HepG2 (cell line): ENCODE data around the gene LRP5. TPM values are rescaled to one million over a fixed set of nuclear protein-coding genes. Genes with fewer than 3 reads are reported as not detected.

Source experiments
- BORCS8-MEF2B ChIP-seq: sonication (generic); formaldehyde crosslinking; IDR thresholded peaks from 2 replicates; pipeline ENCODE4 v1.8.0; 2022; ENCODE audit warnings: mild to moderate bottlenecking, missing genetic modification reagents
- FOXC1 ChIP-seq: sonication (generic); formaldehyde crosslinking; IDR thresholded peaks from 2 replicates; pipeline ENCODE4 v1.8.0; 2022; ENCODE audit warnings: mild to moderate bottlenecking, missing genetic modification reagents, borderline replicate concordance
- HMG20B ChIP-seq: conservative IDR thresholded peaks from 2 replicates; pipeline ENCODE4 v1.6.1; 2016; ENCODE audit warnings: missing genetic modification reagents, missing compliant biosample characterization
- KLF15 ChIP-seq: sonication (generic); formaldehyde crosslinking; IDR thresholded peaks from 2 replicates; pipeline ENCODE4 v1.8.1; 2023; ENCODE audit warnings: borderline replicate concordance, mild to moderate bottlenecking, inconsistent platforms, missing genetic modification reagents, mixed read lengths
- MAZ ChIP-seq, 2 experiments: sonication (generic) in 1 of 2; formaldehyde crosslinking in 1 of 2; IDR thresholded peaks; 2 replicates each; pipeline versions ENCODE4 v1.5.0 to v1.6.1; 2012 to 2020; ENCODE audit warnings: low read depth in 2 of 2, mild to moderate bottlenecking in 2 of 2, borderline replicate concordance in 1 of 2, improper control_type of control experiment in 1 of 2, low read length in 1 of 2, missing genetic modification reagents in 1 of 2, moderate library complexity in 1 of 2
- NR2F1 ChIP-seq, 2 experiments: fragments of 450-650 bp in 1 of 2; formaldehyde crosslinking in 1 of 2; IDR thresholded peaks; 2 replicates each; pipeline versions ENCODE4 v1.5.0 to v1.6.1; 2016 to 2020; ENCODE audit warnings: mild to moderate bottlenecking in 1 of 2, missing compliant biosample characterization in 1 of 2, missing genetic modification reagents in 1 of 2, moderate library complexity in 1 of 2
- RXRB ChIP-seq: IDR thresholded peaks from 2 replicates; pipeline ENCODE4 v1.6.1; 2016; ENCODE audit warnings: borderline replicate concordance, missing genetic modification reagents, missing compliant biosample characterization
- SAFB2 ChIP-seq: sonication (generic); formaldehyde crosslinking; IDR thresholded peaks from 2 replicates; pipeline ENCODE4 v1.5.1; 2020; ENCODE audit warnings: missing genetic modification reagents, low read depth, mild to moderate bottlenecking, borderline replicate concordance
- SP1 ChIP-seq, 2 experiments: fragments of 450-650 bp in 1 of 2; sonication (generic) in 1 of 2; formaldehyde crosslinking in 1 of 2; IDR thresholded peaks; 2 replicates each; pipeline versions ENCODE4 v1.4.0 to v1.6.1; 2016 to 2020; ENCODE audit warnings: missing genetic modification reagents in 1 of 2
- TEAD3 ChIP-seq: optimal IDR thresholded peaks from 2 replicates; pipeline ENCODE3; 2016; ENCODE audit warnings: borderline replicate concordance
- THRA ChIP-seq: sonication (generic); formaldehyde crosslinking; IDR thresholded peaks from 2 replicates; pipeline ENCODE4 v1.4.0; 2020; ENCODE audit warnings: missing genetic modification reagents, borderline replicate concordance
- TMF1 ChIP-seq: sonication (generic); formaldehyde crosslinking; IDR thresholded peaks from 2 replicates; pipeline ENCODE4 v1.8.1; 2022; ENCODE audit warnings: low read depth, missing genetic modification reagents
- ZBTB49 ChIP-seq: sonication (generic); formaldehyde crosslinking; IDR thresholded peaks from 2 replicates; pipeline ENCODE4 v1.4.0; 2020; ENCODE audit warnings: missing genetic modification reagents, borderline replicate concordance
- ZNF121 ChIP-seq: sonication (generic); formaldehyde crosslinking; IDR thresholded peaks from 2 replicates; pipeline ENCODE4 v1.5.0; 2020; ENCODE audit warnings: mild to moderate bottlenecking, missing genetic modification reagents
- ZNF234 ChIP-seq: sonication (generic); formaldehyde crosslinking; conservative IDR thresholded peaks from 2 replicates; pipeline ENCODE4 v1.5.1; 2020; ENCODE audit warnings: mild to moderate bottlenecking, missing genetic modification reagents
- ZNF572 ChIP-seq: sonication (generic); formaldehyde crosslinking; IDR thresholded peaks from 2 replicates; pipeline ENCODE4 v1.5.1; 2020; ENCODE audit warnings: mild to moderate bottlenecking, missing genetic modification reagents
- ZNF780A ChIP-seq: sonication (generic); formaldehyde crosslinking; IDR thresholded peaks from 2 replicates; pipeline ENCODE4 v1.8.0; 2022; ENCODE audit warnings: mild to moderate bottlenecking, missing genetic modification reagents, moderate library complexity
- ZSCAN25 ChIP-seq: sonication (generic); formaldehyde crosslinking; IDR thresholded peaks from 2 replicates; pipeline ENCODE4 v1.8.0; 2022; ENCODE audit warnings: mild to moderate bottlenecking, missing genetic modification reagents
- polyA plus RNA-seq, 8 experiments: library from polyadenylated mRNA; depleted of rRNA in 3 of 8; stranded (reverse) in 7 of 8; unstranded in 1 of 8; fragments of >200 nt; fragmentation: Illumina TruSeq in 4 of 8; extraction: Trizol in 4 of 8; gene quantifications; 2 replicates each; pipeline versions ENCODE4 v1.2.1 to v1.2.3, GENCODE V29; 2011 to 2016; ENCODE audit warnings: low read depth in 4 of 8, missing spikeins in 1 of 8, mixed read lengths in 1 of 8; ENCODE audit not compliant: insufficient read depth in 1 of 8
- total RNA-seq, 5 experiments: library from RNA; depleted of rRNA; stranded (reverse); fragments of >200 nt; fragmentation: Illumina TruSeq; extraction: Trizol; gene quantifications; 2 replicates each; pipeline ENCODE4 v1.2.3, GENCODE V29; 2016; ENCODE audit warnings: low read depth in 1 of 5
- TF ChIP-seq, protein P1 (sequence below): sonication (generic); formaldehyde crosslinking; IDR thresholded peaks from 2 replicates; pipeline ENCODE4 v1.9.0; 2022; ENCODE audit warnings: low read depth, missing genetic modification reagents
- TF ChIP-seq, protein P2 (sequence below): sonication (generic); formaldehyde crosslinking; IDR thresholded peaks from 2 replicates; pipeline ENCODE4 v1.8.1; 2023; ENCODE audit warnings: mild to moderate bottlenecking, missing genetic modification reagents

LRP5 gene
- total and polyA plus RNA-seq, 2 of the 13 experiments (the other 11 are each of a cell fraction or from before 2014, with no cell fraction given) = 40.4 to 64.0 TPM

DNA sequence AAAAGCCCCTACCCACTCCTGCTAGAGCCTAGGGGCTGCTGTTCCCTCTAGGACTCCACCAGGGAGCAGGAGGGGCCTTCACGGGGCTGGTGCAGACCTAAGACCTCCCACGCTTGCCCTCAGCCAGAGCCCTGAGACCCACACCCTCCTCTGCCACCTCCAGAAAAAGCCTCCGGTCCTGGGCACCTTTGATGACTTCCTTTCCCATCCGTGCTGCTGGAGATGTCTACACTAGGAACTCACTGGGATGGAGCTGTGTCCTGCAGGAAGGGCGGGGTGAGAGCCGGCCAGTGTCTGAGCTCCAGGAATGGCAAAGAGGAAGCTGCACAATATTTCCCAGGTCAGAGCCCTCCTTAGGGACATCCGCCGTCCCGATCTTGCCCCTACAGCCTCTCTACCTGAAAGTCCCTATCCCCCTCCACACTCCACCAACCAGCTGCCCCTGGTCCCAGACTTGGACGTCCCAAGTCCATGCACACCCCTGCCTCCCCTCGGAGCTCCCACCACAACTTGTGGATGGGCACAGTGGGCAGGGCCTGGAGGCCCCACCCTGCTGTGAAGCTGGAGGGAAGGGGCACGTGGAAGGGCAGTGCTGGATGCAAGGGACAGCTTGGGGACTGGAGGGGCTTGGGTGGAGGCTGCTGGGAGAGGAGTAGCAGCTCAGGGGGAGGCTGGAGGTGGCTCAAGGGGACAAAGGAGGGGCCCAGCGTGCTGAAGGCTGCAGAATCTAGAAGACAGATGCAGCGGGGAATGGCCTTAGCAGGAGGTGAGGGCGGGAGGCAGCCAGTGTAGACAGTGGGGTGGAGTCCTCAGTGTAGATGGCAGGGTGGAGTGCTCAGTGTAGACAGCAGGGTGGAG is 13.5 kb upstream of the LRP5 start (continued):
- TF ChIP-seq ZBTB49 (CRISPR knock-in tag) (no peak), MAZ (IDR thresholded peaks at IDR 0.05; ENCODE audit: borderline replicate concordance, low read depth, low read length) (no peak), MAZ (CRISPR knock-in tag; IDR thresholded peaks at IDR 0.05; ENCODE audit: low read depth) (peak; percentile 78), ZNF121 (CRISPR knock-in tag) (peak; percentile 11; the same call in 1 of the 2 replicates), ZNF572 (CRISPR knock-in tag) (peak; percentile 94; the same call in 1 of the 2 replicates), KLF15 (CRISPR knock-in tag) (no peak), THRA (peak; percentile 9; the same call in 1 of the 2 replicates), ZNF234 (CRISPR knock-in tag) (no peak), ZSCAN25 (CRISPR knock-in tag) (peak; percentile 36; the same call in 1 of the 2 replicates), FOXC1 (CRISPR knock-in tag) (no peak), ZNF780A (CRISPR knock-in tag) (no peak), TMF1 (no peak), TEAD3 (peak; percentile 44), SP1 (IDR thresholded peaks at IDR 0.05) (no peak), SP1 (CRISPR knock-in tag; IDR thresholded peaks at IDR 0.05) (0 out of 2 replicates have a peak, but pooled peaks have one; percentile 27), RXRB (peak; percentile 32; the same call in 1 of the 2 replicates), BORCS8-MEF2B (CRISPR knock-in tag) (peak; percentile 42), NR2F1 (CRISPR knock-in tag; IDR thresholded peaks at IDR 0.05) (no peak), SAFB2 (peak; percentile 35; the same call in 1 of the 2 replicates), HMG20B (no peak)
- TF ChIP-seq, protein P1, sequence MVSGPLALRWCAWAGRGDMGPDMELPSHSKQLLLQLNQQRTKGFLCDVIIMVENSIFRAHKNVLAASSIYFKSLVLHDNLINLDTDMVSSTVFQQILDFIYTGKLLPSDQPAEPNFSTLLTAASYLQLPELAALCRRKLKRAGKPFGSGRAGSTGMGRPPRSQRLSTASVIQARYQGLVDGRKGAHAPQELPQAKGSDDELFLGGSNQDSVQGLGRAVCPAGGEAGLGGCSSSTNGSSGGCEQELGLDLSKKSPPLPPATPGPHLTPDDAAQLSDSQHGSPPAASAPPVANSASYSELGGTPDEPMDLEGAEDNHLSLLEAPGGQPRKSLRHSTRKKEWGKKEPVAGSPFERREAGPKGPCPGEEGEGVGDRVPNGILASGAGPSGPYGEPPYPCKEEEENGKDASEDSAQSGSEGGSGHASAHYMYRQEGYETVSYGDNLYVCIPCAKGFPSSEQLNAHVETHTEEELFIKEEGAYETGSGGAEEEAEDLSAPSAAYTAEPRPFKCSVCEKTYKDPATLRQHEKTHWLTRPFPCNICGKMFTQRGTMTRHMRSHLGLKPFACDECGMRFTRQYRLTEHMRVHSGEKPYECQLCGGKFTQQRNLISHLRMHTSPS (CRISPR knock-in tag) = peak; percentile 96
- TF ChIP-seq, protein P2, sequence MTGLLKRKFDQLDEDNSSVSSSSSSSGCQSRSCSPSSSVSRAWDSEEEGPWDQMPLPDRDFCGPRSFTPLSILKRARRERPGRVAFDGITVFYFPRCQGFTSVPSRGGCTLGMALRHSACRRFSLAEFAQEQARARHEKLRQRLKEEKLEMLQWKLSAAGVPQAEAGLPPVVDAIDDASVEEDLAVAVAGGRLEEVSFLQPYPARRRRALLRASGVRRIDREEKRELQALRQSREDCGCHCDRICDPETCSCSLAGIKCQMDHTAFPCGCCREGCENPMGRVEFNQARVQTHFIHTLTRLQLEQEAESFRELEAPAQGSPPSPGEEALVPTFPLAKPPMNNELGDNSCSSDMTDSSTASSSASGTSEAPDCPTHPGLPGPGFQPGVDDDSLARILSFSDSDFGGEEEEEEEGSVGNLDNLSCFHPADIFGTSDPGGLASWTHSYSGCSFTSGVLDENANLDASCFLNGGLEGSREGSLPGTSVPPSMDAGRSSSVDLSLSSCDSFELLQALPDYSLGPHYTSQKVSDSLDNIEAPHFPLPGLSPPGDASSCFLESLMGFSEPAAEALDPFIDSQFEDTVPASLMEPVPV (CRISPR knock-in tag) = 0 out of 2 replicates have a peak, but pooled peaks have one; percentile 11
